Activated naive CD8-positive, alpha-beta T cell treated with anti-CD3 and anti-CD28 coated beads, Interleukin-2, amount 50 U/mL, for 16 hours (primary cell): ENCODE data around the gene PWWP2B.

Source experiments
- DNase-seq: peaks from one replicate; pipeline ENCODE4 v3.0.0-alpha.2; 2020; ENCODE audit warnings: low read depth, low spot score

PWWP2B gene

GRCh38 chr10:132407243-132407746, 10.3 kb downstream of the PWWP2B start:
- DNase-seq = no peak

GRCh38 chr10:132407846-132408278, 10.9 kb downstream of the PWWP2B start:
- DNase-seq = no peak

DNA sequence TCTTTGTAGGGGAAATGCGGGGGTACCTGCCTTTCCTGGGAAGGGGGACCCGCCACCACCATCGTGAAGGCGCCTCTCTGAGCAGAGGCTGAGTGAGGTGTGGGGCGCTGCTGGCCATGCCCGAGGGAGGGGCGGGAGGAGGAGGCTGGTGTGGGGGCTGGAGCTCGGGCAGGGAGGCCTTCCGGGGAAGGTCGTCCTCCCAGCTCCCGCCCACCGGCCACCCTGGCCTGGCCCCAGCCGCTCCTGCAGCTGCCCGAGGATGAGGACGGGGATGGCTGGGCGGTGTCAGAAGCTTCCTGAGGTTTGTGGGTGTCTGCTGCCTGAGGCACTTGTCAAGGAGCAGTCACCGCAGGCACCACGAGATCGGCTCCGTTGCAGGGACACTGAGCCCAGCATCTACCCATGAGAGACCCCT, 11.4 kb downstream of the PWWP2B start:
- no peak for DNase-seq

DNA sequence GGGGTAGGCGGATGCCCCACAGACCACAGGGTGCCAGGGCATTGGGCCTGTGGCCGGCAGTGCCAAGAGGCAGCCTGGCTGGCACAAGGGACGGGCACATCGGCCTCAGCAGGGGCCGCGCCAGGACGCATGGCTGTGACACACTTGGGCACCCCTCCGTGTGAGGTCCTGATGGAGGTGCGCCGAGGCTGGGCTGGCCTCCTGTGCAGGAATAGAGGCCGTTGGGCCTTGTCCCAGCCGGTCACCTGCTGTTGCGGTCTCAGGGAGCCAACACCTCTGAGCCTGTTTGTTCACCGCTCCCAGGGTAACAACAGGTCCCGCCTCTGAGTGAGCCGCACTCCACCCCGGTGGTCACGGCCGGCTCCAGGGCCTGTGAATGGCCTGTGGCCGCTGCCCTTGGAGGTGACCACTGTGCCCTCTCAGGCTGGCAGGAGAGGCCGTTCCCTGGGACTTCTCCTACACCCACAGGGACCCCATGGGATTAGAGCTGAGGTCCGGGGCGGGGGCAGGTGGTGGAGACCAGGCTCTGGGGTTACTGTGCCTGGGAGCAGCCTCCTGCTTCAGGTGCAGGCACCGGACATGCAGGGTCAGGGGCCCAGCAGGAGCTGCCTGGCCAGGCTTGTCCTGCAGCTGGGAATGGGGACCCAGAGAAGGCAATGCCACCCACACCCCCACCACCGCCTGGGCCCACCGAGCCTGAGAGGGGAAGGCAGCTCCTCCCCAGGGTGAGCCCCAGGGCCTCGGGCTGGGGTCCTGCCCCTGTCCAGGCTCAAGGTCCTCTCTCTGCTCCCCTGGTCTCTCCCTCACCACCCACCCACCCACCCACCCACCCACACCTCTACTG, 12.0 kb downstream of the PWWP2B start:
- no peak for DNase-seq

GRCh38 chr10:132409667-132410028, 12.6 kb downstream of the PWWP2B start:
- DNase-seq = no peak

GRCh38 chr10:132410056-132410778, 13.2 kb downstream of the PWWP2B start:
- no peak for DNase-seq

DNA sequence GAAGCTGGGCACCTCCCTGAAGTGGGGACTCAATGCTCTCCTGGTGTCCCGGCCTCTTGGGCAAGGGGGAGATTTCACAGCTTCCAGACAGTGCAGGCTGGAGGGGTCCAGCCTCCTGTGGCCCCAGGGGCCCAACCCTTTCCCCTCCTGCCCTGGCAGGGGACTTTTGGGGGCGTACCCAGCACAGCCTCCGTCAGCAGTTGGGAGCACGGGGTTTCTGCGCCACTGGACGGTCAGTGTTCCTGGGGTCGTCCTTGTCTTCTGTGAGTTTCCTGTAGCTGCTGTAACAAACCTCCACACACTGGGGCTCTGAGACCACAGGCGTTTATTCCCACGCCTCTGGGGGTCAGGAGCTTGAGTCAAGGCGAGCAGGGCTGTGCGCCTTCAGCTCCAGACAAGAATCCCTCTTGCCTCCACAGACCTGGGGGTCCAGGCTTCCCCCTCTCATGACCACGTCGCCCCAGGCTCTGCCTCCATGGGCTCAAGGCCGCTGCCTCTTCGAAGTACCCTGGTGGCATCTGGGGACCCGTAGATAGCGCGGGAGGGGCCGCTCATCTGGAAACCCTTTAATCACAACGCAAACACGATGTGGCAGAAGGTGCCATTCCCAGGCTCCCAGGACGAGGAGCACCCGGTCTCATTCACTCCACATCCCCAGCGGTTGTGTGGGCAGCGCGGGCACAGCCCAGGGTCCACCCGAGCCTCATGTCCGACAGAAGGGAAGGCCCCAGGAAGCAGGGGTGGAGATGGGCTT, 14.0 kb downstream of the PWWP2B start:
- DNase-seq = no peak

- DNase-seq = no peak
Observed at GRCh38 chr10:132411561-132412253, 14.7 kb downstream of the PWWP2B start.

DNA sequence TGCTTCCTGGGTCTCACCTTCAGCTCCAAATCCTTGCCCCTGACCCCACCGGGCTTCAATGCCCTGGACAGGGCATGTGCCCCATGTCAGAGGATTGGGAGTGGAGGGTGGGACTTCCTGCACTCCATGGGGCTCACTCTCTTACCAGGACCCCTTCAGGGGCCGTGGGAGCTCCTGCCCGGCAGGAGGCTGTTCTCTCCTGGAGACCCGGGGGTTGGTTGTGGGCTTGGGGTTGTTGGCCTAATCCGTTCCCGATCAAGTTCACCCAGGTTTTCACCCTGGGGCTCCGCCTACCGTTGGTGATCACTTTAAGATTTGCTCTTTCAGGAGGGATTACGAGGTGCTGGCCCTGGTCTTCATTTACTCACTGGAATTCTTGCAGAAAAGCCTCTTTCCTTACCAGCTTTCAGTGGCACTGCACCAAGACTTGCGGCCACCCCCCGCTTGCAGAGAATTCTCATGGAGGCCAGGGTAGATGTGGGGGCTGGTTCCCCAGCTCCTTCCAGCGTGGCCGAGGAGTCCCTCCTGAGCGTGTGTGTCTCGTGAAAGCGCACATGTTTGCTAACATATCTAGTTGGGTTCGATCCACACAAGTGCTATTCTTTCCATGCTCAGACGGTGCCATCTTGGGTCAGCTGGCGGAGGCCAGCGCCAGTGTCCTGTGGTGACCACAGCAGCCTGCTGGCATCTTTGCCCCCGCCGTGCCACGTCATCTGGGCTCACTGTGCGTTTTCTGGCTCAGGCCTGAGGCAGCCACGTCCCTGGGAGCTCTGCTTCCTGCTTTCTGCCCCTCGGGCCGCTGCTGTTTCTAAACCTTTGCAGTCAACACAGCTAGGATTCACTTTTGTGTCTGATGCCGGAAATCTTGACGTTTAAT, 15.6 kb downstream of the PWWP2B start:
- DNase-seq = no peak

DNA sequence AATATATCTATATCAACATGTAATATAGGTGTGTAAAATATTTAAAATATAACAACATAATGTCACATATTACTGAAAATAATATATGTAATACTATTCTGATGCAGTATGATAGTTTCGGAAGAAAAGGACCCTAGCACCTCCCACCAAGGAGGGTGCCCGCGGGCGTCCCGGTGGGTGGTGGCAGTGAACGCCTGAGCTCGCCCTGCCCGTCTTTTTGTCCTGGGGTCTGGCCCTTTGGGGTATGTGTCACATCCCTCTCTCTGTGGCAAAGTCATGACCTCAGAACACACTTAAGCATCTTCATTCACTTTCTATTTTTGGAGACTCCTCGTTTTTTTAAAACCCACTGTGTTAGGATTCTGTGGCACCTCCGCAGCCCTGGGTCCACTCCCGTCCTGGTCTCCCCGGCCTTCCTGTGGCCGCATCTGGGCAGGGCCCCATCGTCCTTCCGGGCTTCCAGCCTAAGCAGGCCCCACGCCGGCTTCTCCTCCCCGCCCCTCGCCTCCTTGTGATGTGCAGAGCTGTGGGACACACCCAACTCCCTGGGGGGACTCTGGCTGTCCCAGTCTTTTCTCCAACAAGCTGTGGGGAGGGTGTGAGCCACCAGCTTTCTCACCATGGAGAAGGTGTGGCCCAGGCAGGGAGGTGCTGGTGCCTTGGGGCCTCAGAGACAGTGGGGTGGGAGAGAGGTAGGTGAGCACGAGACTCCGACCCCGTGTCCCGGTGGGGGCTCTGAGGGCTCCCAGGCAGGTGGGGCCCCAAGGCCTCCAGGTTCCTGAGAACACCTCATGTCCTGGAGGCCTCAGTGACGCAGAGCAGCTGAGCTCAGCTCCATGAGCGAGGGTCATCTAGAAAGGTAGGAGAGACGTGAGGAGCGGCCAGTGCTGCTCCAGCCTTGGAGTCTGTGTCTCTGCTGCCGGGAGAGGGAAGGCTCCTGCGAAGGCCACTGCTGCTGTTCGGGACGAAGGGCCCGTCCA, 16.5 kb downstream of the PWWP2B start:
- DNase-seq = no peak

GRCh38 chr10:132414402-132415016, 17.5 kb downstream of the PWWP2B start:
- no peak for DNase-seq

DNA sequence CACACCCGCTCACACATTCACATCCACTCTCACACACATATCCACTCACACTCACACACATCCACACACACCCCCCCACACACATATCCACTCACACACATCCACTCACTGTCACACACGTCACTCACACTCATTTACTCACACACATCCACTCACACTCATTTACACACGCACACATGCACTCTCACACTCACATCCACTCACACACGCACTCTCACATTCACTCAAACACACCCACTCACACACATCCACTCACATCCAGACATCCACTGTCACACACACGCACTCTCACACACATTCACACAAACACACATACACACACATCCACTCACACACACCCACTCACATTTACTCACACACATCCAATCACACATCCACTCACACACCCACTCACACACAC, 18.3 kb downstream of the PWWP2B start:
- no peak for DNase-seq

GRCh38 chr10:132415956-132416355, 19.0 kb downstream of the PWWP2B start:
- no peak for DNase-seq

- no peak for DNase-seq
Observed at GRCh38 chr10:132416566-132417256, 19.7 kb downstream of the PWWP2B start.

- DNase-seq = no peak
Observed at GRCh38 chr10:132417257-132417910, 20.4 kb downstream of the PWWP2B start.

- no peak for DNase-seq
Observed at GRCh38 chr10:132417957-132418441, 21.0 kb downstream of the PWWP2B start.
